IPS-15b (cell line): Measurements from ENCODE around the gene C22orf31.
"Not testable (repeated sequence)": the region's sequence is repeated elsewhere in the genome, so short reads cannot be mapped to it uniquely, and the experiment has no call there.

Experiments
- H3K27me3 ChIP-seq: one replicate; pipeline ENCODE4 v1.6.1; 2013; ENCODE audit warnings: low read length; ENCODE audit not compliant: control insufficient read depth, insufficient read depth
- H3K36me3 ChIP-seq: one replicate; pipeline ENCODE4 v1.6.1; 2013; ENCODE audit warnings: low read length; ENCODE audit not compliant: control insufficient read depth, insufficient read depth
- H3K4me1 ChIP-seq: one replicate; pipeline ENCODE4 v1.6.1; 2013; ENCODE audit warnings: mild to moderate bottlenecking, low read length; ENCODE audit not compliant: control insufficient read depth, insufficient read depth
- H3K4me3 ChIP-seq: one replicate; pipeline ENCODE4 v1.5.1; 2013; ENCODE audit warnings: low read depth, low read length
- H3K9ac ChIP-seq: one replicate; pipeline ENCODE4 v1.6.1; 2013; ENCODE audit warnings: low read depth, mild to moderate bottlenecking, low read length
- H3K9me3 ChIP-seq: one replicate; pipeline ENCODE4 v1.6.1; 2013; ENCODE audit warnings: mild to moderate bottlenecking, low read length; ENCODE audit not compliant: control insufficient read depth, insufficient read depth

C22orf31 gene

DNA sequence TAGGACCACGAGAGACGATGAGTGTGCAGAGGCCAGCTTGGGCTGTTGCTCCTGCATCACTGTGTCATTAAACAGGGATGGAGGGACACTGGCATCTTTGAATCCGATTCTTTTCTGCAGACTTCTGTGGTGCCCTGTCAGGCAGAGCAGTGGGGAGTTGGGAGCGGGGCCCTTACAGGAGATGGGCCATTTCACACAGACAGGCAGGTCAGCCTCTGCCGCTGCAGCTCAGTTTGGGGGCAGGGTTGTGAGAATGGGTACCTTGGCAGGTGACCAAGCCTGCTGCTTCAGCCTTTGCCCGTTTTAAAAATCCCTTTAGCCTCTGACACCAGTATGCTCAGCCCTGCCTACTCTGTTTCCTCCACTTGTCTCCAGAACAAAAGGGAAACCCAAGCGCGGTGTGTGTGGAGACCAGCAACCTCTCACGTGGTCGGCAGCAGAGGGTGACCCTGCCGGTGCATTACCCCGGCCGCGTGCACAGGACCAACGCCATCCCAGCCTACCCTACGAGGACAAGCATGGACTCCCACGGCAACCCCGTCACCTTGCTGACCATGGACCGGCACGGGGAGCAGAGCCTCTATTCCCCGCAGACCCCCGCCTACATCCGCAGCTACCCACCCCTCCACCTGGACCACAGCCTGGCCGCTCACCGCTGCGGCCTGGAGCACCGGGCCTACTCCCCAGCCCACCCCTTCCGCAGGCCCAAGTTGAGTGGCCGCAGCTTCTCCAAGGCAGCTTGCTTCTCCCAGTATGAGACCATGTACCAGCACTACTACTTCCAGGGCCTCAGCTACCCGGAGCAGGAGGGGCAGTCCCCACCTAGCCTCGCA is 12.6 kb downstream of the C22orf31 start:
- Histone ChIP-seq H3K36me3 (peaks cover 44% of the 10 kb centered on the region), H3K4me3 (no peak overlapping the region), H3K27me3 (no peaks in the 10 kb centered on the region), H3K9ac (no peak overlapping the region), H3K4me1 (peaks cover 10% of the 10 kb centered on the region), H3K9me3 (no peaks in the 10 kb centered on the region)

DNA sequence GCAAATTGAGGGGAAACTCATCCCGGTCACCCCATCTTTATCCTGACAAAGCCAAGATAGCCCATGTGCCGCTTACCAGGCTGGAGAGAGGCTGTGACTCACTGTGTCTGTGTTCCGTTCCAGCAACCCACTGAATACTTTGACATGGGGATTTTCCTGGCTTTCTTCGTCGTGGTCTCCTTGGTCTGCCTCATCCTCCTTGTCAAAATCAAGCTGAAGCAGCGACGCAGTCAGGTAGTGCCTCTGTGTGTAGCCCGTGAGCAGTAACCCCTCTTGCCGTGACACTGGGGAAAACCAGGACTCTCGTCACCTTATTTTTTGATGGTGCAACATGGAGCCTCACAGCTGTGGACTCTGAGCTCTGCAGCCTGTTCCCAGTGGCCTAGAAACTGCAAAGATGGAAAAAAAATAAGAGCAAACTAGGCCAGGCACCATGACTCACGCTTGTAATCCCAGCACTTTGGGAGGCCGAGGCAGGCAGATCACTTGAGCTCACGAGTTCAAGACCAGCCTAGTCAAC is 16.9 kb downstream of the C22orf31 start:
- H3K4me3 ChIP-seq = no peak overlapping the region
- H3K4me1 ChIP-seq = peaks cover 3% of the 10 kb centered on the region
- no peaks in the 10 kb centered on the region for H3K9me3 ChIP-seq
- H3K9ac ChIP-seq = no peak overlapping the region
- peaks cover 27% of the 10 kb centered on the region for H3K36me3 ChIP-seq
- no peaks in the 10 kb centered on the region for H3K27me3 ChIP-seq

DNA sequence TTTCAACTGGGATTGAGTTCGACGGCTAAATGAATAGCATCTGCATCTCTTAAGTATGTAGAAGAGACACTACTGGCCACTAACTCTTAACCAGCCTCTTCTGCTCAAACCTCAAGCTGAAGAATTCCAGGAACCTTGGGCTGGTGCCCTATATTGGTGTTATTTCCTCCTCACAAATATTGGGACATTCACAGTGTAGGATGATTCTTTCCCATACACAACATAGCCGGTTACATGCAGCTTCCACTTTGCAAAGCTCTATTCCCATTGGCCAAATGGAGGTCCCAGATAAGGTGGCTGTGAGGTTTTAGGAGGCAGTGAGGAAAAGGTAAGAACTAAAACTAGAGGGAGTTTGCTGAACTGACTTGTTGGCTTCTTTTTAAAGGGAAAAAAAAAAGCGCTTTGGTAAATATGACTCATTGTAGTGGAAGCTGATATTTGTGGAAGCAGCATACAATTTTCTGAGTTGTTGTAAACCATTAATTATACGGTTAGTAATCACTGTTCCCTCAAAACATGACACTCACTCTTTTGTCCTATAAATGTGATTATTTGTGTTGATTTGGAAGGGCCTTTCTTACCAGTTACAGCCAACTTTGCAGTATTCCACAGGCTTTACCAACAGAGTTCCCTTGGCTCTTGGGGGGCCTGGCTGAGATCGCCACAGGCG is 17.6 kb downstream of the C22orf31 start:
- Histone ChIP-seq H3K27me3 (no peaks in the 10 kb centered on the region), H3K36me3 (peaks cover 20% of the 10 kb centered on the region)

DNA sequence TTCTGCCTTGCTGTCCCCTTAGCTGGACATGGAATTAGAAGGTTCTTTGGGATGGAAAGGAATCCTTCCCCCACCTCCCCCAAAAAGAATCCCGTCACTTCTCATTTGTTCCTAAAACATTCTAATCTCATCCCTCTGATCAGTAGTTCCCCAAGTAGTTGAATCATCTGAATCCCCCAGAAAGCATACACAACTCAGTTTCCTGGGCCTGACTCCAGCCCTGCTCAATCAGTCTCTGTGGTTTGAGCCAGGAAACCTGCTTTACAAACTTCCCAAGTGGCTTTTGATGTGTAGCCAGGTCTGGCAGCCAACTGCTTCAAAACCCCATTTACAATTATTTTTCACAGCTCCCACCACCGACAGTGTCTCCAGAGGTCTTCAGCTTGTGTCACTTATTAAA is 20.2 kb downstream of the C22orf31 start:
- peaks cover 3% of the 10 kb centered on the region for H3K4me1 ChIP-seq
- H3K27me3 ChIP-seq = no peaks in the 10 kb centered on the region
- peaks cover 7% of the 10 kb centered on the region for H3K36me3 ChIP-seq
- H3K9me3 ChIP-seq = no peaks in the 10 kb centered on the region
- H3K4me3 ChIP-seq = no peak overlapping the region
- H3K9ac ChIP-seq = no peak overlapping the region

More for the DNA sequence above, 17.6 kb downstream of the C22orf31 start:
- H3K9ac ChIP-seq = no peak overlapping the region
- peaks cover 3% of the 10 kb centered on the region for H3K4me1 ChIP-seq
- H3K9me3 ChIP-seq = no peaks in the 10 kb centered on the region
- no peak overlapping the region for H3K4me3 ChIP-seq

DNA sequence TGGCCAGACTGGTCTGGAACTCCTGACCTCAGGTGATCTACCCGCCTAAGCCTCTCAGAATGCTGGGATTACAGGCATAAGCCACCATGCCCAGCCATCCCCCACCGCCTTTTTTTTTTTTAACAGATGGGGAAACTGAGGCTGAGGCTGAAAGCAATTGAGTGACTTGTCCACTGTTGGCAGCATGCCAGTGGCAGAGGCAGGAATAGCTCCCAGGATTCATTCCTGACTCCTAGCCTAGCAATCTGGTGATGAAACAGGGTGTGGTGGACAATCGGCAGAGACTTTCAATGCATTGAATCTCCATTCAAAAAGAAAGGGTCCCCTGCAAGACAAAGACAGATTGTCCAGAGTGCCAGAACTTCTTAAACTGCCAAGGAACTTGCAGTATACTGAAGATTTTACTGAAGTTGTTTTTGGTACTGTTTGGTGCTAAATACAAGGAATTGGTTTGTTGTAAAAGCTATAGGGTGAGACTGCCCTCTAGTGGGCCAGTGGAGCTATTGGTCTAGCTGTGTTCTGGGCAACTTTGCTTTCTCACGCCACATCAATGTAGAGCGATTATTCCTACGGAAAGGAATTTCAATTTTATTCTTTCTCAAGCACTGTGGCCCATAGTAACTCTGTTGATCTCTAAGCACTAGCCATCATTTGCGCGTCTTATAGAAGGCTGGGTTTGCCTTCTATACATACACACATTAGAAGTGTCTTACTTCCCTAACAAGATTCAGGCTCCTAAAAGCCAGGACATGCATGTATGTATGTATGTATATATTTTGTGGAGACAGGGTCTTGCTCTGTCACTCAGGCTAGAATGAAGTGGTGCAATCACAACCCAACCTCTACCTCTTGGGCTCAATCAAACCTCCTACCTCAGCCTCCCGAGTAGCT is 21.0 kb downstream of the C22orf31 start:
- Histone ChIP-seq H3K27me3 (no peaks in the 10 kb centered on the region), H3K4me3 (no peak overlapping the region), H3K4me1 (peaks cover 3% of the 10 kb centered on the region), H3K9me3 (no peaks in the 10 kb centered on the region), H3K36me3 (peaks cover 7% of the 10 kb centered on the region), H3K9ac (no peak overlapping the region)

DNA sequence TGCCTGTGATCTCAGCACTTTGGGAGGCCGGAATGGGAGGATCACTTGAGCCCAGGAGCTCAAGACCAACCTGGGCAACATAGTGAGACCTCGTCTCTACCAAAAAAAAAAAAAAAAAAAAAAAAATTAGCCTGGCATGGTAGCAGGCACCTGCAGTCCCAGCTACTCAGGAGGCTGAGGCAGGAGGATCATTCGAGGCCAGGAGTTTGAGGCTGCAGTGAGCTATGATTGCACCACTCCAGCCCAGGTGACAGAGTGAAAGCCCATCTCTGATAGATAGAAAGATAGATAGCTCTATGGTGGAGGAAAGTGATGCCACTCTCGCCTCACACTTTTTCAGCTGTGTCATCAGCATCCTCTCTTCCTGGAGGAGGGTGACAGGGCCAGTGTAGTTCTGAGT is 21.9 kb downstream of the C22orf31 start:
- H3K4me1 ChIP-seq, H3K9ac ChIP-seq: not testable (repeated sequence)

DNA sequence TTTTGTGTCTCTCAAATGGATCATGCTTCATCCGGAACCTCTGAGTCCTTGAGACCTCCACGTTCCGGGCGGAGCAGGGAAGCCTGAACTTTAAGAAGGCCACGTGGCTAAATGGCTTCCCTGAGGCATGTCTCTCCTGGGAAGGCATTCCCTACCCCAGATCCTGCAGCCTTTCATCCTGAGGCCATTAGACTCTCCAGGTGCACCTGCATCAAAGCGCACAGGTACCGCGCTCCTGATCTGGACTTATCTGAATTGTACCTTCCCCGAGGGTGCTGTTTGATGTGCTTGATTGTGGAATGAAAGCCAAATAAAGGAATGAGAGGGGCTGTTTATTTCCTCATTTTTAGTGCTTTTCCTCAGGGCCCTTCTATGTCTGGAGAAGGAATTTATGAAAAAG is 22.5 kb downstream of the C22orf31 start:
- Histone ChIP-seq H3K36me3 (no peaks in the 10 kb centered on the region), H3K4me3 (no peak overlapping the region), H3K27me3 (no peaks in the 10 kb centered on the region), H3K9ac (no peak overlapping the region), H3K4me1 (peaks cover 3% of the 10 kb centered on the region), H3K9me3 (no peaks in the 10 kb centered on the region)

More for the DNA sequence above, 21.9 kb downstream of the C22orf31 start:
- H3K4me3 ChIP-seq, H3K36me3 ChIP-seq, H3K9me3 ChIP-seq, H3K27me3 ChIP-seq: not testable (repeated sequence)

DNA sequence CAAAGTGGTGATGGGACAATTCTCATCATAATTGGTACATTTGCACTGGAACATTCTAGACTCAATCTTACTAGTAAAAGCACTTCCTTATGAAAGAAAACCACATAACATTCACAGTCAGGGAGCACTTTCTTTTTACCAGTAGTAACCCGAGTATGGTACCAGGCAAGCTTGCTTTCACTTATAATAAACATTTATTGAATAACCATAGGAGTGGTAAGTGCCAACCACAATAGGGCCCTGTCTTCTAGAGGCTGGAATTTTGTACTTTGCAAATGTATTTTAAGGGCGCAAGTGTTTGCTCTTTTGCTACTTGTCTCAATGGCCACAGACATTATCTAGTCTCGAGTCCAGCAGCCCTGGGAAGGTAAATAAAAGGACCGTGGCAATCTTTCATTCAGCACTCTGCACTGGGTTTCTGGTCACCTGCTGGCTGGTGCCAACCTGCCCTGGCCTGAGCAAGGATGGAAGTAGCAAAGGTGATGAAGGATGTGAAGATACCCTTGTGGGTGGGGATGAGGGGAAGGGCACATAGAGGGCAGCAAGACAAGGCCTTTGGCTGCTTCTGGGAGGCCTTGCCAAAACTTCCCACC is 24.2 kb downstream of the C22orf31 start:
- Histone ChIP-seq H3K4me1 (peaks cover 4% of the 10 kb centered on the region), H3K9ac (no peak overlapping the region), H3K4me3 (no peak overlapping the region), H3K36me3 (no peaks in the 10 kb centered on the region), H3K9me3 (no peaks in the 10 kb centered on the region), H3K27me3 (no peaks in the 10 kb centered on the region)

DNA sequence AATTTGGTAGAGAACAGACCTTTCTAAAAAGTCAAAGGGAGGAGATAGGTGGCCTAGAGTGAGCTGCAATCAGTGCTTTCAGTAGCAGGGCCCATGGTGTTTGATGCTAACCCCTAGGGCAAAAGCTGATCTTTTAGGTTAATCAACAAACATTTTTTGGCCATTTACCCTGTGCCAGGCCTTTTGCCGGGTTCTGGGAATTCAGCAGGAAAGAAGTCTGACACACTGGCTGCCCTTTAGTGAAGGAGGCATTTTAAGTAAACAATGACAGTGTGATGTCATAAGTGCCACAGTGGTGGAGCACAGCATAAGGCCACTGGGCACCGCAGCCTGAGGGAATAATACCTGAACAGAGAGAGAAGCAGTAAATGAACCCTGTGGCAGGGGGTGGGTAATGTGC is 29.0 kb downstream of the C22orf31 start:
- H3K4me3 ChIP-seq = no peak overlapping the region
- no peaks in the 10 kb centered on the region for H3K27me3 ChIP-seq
- no peak overlapping the region for H3K9ac ChIP-seq
- no peaks in the 10 kb centered on the region for H3K9me3 ChIP-seq
- H3K36me3 ChIP-seq = no peaks in the 10 kb centered on the region
- peaks cover 16% of the 10 kb centered on the region for H3K4me1 ChIP-seq

DNA sequence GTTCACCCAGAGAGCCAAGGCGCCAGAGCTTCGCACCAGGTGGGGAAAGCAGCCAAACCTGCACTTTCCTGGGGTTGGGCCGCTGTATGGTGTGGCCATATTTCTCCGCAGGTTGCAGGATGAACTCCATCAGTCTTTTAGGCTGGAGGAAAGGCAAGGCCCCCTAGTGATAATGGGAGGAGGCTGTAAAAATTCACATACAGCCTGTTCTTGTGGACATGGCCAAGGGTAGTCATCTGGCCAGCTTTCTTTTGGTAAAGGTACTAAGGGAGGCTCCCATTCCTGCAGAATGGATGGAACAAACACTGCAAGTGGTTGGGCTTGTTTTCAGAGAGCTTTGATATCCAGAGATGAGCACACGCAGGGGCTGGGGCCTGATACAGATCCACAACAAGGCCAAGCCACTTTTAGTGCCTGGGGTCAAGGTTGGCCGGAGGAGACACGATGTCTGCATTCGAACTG is 29.6 kb downstream of the C22orf31 start:
- H3K4me1 ChIP-seq = peaks cover 16% of the 10 kb centered on the region

More for the DNA sequence above, 29.6 kb downstream of the C22orf31 start:
- no peak overlapping the region for H3K9ac ChIP-seq
- H3K9me3 ChIP-seq = no peaks in the 10 kb centered on the region
- H3K27me3 ChIP-seq = no peaks in the 10 kb centered on the region
- H3K4me3 ChIP-seq = no peak overlapping the region
- H3K36me3 ChIP-seq = no peaks in the 10 kb centered on the region
